GM12878 (cell line): ENCODE data around the gene H19.

ENCODE experiments used
- CTCF ChIP-seq, 3 experiments: IDR thresholded peaks in 2 of 3; conservative IDR thresholded peaks in 1 of 3; 2 replicates each; pipeline ENCODE4 v1.5.1; 2011; ENCODE audit warnings: low read depth in 3 of 3, low read length in 3 of 3, mild to moderate bottlenecking in 3 of 3, control low read depth in 2 of 3, moderate library complexity in 2 of 3, inconsistent platforms in 1 of 3, mixed read lengths in 1 of 3; ENCODE audit not compliant: control insufficient read depth in 2 of 3, insufficient read depth in 1 of 3; ENCODE audit errors: extremely low read depth in 1 of 3
- IKZF1 ChIP-seq: fragments of 450-650 bp; conservative IDR thresholded peaks from 2 replicates; pipeline ENCODE4 v1.6.1; 2017; ENCODE audit warnings: antibody characterized with exemption, mild to moderate bottlenecking
- MTA3 ChIP-seq: IDR thresholded peaks from 2 replicates; pipeline ENCODE4 v1.6.1; 2012; ENCODE audit warnings: low read length, inconsistent platforms, borderline replicate concordance
- NFYB ChIP-seq: IDR thresholded peaks from 2 replicates; pipeline ENCODE4 v1.6.1; 2011; ENCODE audit warnings: low read depth, mild to moderate bottlenecking, low read length, improper control_type of control experiment, moderate library complexity; ENCODE audit not compliant: insufficient read depth
- POU2F2 ChIP-seq: IDR thresholded peaks from 3 replicates; pipeline ENCODE4 v1.6.1; 2011; ENCODE audit warnings: low read depth, mild to moderate bottlenecking, low read length, borderline replicate concordance
- SRF ChIP-seq, 2 experiments: IDR thresholded peaks; 2 replicates each; pipeline ENCODE4 v1.6.1; 2011; ENCODE audit warnings: low read depth in 2 of 2, low read length in 2 of 2, mild to moderate bottlenecking in 1 of 2, moderate library complexity in 1 of 2
- ZNF274 ChIP-seq: IDR thresholded peaks from one replicate; pipeline ENCODE4 v1.8.0; 2011; ENCODE audit not compliant: insufficient read length, insufficient read depth

GRCh38 chr11:1959786-1960185 is 37.9 kb downstream of the H19 start:
- TF ChIP-seq IKZF1 (no peak), SRF (IDR thresholded peaks at IDR 0.05; ENCODE audit: low read depth in 2 of 2, low read length in 2 of 2) (no peak), CTCF (IDR thresholded peaks at IDR 0.05 in 2 of 3, conservative IDR thresholded peaks at IDR 0.05 in 1 of 3; ENCODE audit: control insufficient read depth in 2 of 3, extremely low read depth in 1 of 3, insufficient read depth in 1 of 3, low read depth in 3 of 3, low read length in 3 of 3) (no peak), ZNF274 (no peak), MTA3 (no peak), POU2F2 (no peak), NFYB (no peak)
